Fibroblast of peridontal ligament (primary cell): ENCODE measurements around the gene RXRA.

Experiments
- DNase-seq: peaks from one replicate; pipeline ENCODE4 v3.0.0-alpha.2; 2010; ENCODE audit errors: extremely low read depth

Gene RXRA

GRCh38 chr9:134469041-134469875 is 143.0 kb downstream of the RXRA start:
- DNase-seq, result peak; percentile 18

GRCh38 chr9:134472256-134472655 is 146.0 kb downstream of the RXRA start:
- DNase-seq, result no peak

- DNase-seq, result no peak
Measured at GRCh38 chr9:134473141-134474054, 147.1 kb downstream of the RXRA start.

- peak; percentile 29 for DNase-seq
Measured at GRCh38 chr9:134474055-134474370, 147.8 kb downstream of the RXRA start.

- peak; percentile 71 for DNase-seq
Measured at GRCh38 chr9:134475011-134475790, 148.9 kb downstream of the RXRA start.

- DNase-seq, result no peak
Measured at GRCh38 chr9:134476272-134476941, 150.2 kb downstream of the RXRA start.

- DNase-seq, result no peak
Measured at GRCh38 chr9:134476942-134477335, 150.7 kb downstream of the RXRA start.

- no peak for DNase-seq
Measured at GRCh38 chr9:134477342-134477925, 151.2 kb downstream of the RXRA start.

- DNase-seq, result no peak
Measured at GRCh38 chr9:134477927-134478326, 151.7 kb downstream of the RXRA start.

GRCh38 chr9:134481762-134482161 is 155.5 kb downstream of the RXRA start:
- DNase-seq, result no peak

- no peak for DNase-seq
Measured at GRCh38 chr9:134482226-134482625, 156.0 kb downstream of the RXRA start.

GRCh38 chr9:134483361-134484184 is 157.3 kb downstream of the RXRA start:
- DNase-seq, result no peak

- DNase-seq, result no peak
Measured at GRCh38 chr9:134484479-134484878, 158.2 kb downstream of the RXRA start.

GRCh38 chr9:134485653-134486052 is 159.4 kb downstream of the RXRA start:
- DNase-seq, result no peak

- no peak for DNase-seq
Measured at GRCh38 chr9:134486143-134486591, 159.9 kb downstream of the RXRA start.

- no peak for DNase-seq
Measured at GRCh38 chr9:134486596-134486995, 160.3 kb downstream of the RXRA start.
